Measurements from ENCODE around the gene NCAN. TPM values are rescaled to one million over a fixed set of nuclear protein-coding genes. Genes with fewer than 3 reads are reported as not detected.

NCAN gene
- total RNA-seq, 4 donors from 2014 or later, result not detected

DNA sequence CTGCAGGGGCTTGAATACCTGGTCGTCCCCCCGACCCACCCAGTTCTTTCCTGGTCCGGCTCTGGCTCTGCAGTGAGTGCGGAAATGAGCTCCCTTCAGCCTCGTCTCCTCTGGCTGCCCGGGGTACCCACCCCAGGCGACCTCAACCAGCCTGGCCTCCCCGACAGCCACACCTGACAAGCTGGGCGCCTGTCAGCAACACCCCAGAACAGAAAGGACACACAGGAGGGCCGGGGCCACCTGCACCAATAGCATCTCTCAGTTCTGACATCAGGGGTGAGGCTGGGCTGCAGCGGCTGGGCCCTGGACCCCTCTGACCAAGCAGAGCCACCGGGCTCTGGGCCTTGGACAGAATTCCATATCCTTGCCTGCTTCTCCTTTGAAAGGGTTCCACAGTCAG is 88.9 kb downstream of the NCAN start:
- TF ChIP-seq, protein P1, sequence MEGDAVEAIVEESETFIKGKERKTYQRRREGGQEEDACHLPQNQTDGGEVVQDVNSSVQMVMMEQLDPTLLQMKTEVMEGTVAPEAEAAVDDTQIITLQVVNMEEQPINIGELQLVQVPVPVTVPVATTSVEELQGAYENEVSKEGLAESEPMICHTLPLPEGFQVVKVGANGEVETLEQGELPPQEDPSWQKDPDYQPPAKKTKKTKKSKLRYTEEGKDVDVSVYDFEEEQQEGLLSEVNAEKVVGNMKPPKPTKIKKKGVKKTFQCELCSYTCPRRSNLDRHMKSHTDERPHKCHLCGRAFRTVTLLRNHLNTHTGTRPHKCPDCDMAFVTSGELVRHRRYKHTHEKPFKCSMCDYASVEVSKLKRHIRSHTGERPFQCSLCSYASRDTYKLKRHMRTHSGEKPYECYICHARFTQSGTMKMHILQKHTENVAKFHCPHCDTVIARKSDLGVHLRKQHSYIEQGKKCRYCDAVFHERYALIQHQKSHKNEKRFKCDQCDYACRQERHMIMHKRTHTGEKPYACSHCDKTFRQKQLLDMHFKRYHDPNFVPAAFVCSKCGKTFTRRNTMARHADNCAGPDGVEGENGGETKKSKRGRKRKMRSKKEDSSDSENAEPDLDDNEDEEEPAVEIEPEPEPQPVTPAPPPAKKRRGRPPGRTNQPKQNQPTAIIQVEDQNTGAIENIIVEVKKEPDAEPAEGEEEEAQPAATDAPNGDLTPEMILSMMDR (IDR thresholded peaks at IDR 0.05), result no peak
- no peak for TF ChIP-seq POLR2A (IDR thresholded peaks at IDR 0.05)
- intact Hi-C loops (cut with DNase I), result no loop called here
- Histone ChIP-seq H3K4me3 (no peak overlapping the region), H3K36me3 (peaks cover 22 to 91% (median 28%) of the 10 kb centered on the region in 3 donors), H3K9me3 (no peaks in the 10 kb centered on the region), H3K27me3 (no peaks in the 10 kb centered on the region), H3K4me1 (no peaks in the 10 kb centered on the region), H3K27ac (no peak overlapping the region)
- DNase-seq, result no peak
- WGBS, 2 donors, result 93 to 100% methylated on average over 1 to 3 of the region's 12 CpGs

Small RNA genes lying within 50 kb of the gene (small RNA-seq; reads per million reads assigned to genes)
- gene RNU6-1028P, result 0 reads per million in 4 donors

Other genes starting within 250 kb of the NCAN start
- gene SUGP2, start 178.4 kb upstream of the NCAN start, total RNA-seq, result 10 to 100 TPM; 16.7 to 36.2 (median 21.5) TPM
- gene ARMC6, start 178.4 kb upstream of the NCAN start, total RNA-seq, result 10 to 100 TPM; 28.3 to 32.0 (median 28.7) TPM
- 1 to 10 TPM; 1.7 to 3.8 (median 3.3) TPM for gene SLC25A42, start 148.0 kb upstream of the NCAN start, total RNA-seq
- gene TMEM161A, start 73.5 kb upstream of the NCAN start, total RNA-seq, result 10 to 100 TPM; 11.0 to 30.3 (median 15.5) TPM
- gene MEF2B, start 41.7 kb upstream of the NCAN start, total RNA-seq, result under 1 TPM in 1 of 4 donors, not detected in 3; 0.70 TPM
- 10 to 100 TPM in 3 of 4 donors, 1 to 10 TPM in 1; 8.8 to 15.4 (median 10.9) TPM for gene BORCS8, start 19.8 kb upstream of the NCAN start, total RNA-seq
- gene RFXANK, start 19.7 kb upstream of the NCAN start, total RNA-seq, result 10 to 100 TPM; 25.2 to 48.0 (median 32.1) TPM
- 10 to 100 TPM in 3 of 4 donors, 1 to 10 TPM in 1; 8.8 to 22.9 (median 13.0) TPM for gene NR2C2AP, start 8.5 kb upstream of the NCAN start, total RNA-seq
- gene TM6SF2, start 61.3 kb downstream of the NCAN start, total RNA-seq, result under 1 TPM in 1 of 4 donors, not detected in 3; 0.57 TPM
- 10 to 100 TPM; 31.0 to 47.4 (median 32.3) TPM for gene SUGP1, start 108.6 kb downstream of the NCAN start, total RNA-seq
- gene MAU2, start 108.9 kb downstream of the NCAN start, total RNA-seq, result 10 to 100 TPM; 35.4 to 53.2 (median 39.1) TPM
- 10 to 100 TPM; 39.7 to 81.4 (median 41.6) TPM for gene GATAD2A, start 193.7 kb downstream of the NCAN start, total RNA-seq

Data from esophagus squamous epithelium (tissue), 5 donors.